Fibroblast of skin of scalp (primary cell): ENCODE data around the gene CYP2J2. TPM values are rescaled to one million over a fixed set of nuclear protein-coding genes. Genes with fewer than 3 reads are reported as not detected.
"Not testable (repeated sequence)": the region's sequence is repeated elsewhere in the genome, so short reads cannot be mapped to it uniquely, and the experiment has no call there.

Source experiments
- DNase-seq: peaks from one replicate; pipeline ENCODE4 v3.0.0-alpha.2; 2013
- polyA plus RNA-seq, 2 experiments: library from polyadenylated mRNA; unstranded; fragments of 120-200 nt; gene quantifications; one replicate each; pipeline ENCODE4 v1.2.1, GENCODE V29; 2013; ENCODE audit not compliant: insufficient read length in 2 of 2

The CYP2J2 gene
- polyA plus RNA-seq (2013, experiment 1 of 2; ENCODE audit: insufficient read length), result 0.28 TPM
- polyA plus RNA-seq (2013, experiment 2 of 2; ENCODE audit: insufficient read length), result 2.2 TPM

- DNase-seq, result peak; percentile 44
Observed at GRCh38 chr1:59926381-59927123, at the start of gene CYP2J2. CYP2J2 (minus strand) TSS chr1:59926773; CDS start chr1:59926746, 27 bp downstream.

GRCh38 chr1:59973719-59974118 is 47.1 kb upstream of the CYP2J2 start:
- no peak for DNase-seq

GRCh38 chr1:59972216-59972927 is 45.8 kb upstream of the CYP2J2 start:
- DNase-seq, result peak; percentile 47

- peak; percentile 75 for DNase-seq
Observed at GRCh38 chr1:59971464-59971911, 44.9 kb upstream of the CYP2J2 start.

GRCh38 chr1:59969542-59970175 is 43.1 kb upstream of the CYP2J2 start:
- not testable (repeated sequence) for DNase-seq

GRCh38 chr1:59968746-59969145 is 42.2 kb upstream of the CYP2J2 start:
- DNase-seq, result not testable (repeated sequence)

GRCh38 chr1:59967780-59968179 is 41.2 kb upstream of the CYP2J2 start:
- DNase-seq, result no peak

- peak; percentile 29 for DNase-seq
Observed at GRCh38 chr1:59967141-59967697, 40.6 kb upstream of the CYP2J2 start.

- peak; percentile 49 for DNase-seq
Observed at GRCh38 chr1:59952065-59952464, 25.5 kb upstream of the CYP2J2 start.

GRCh38 chr1:59949648-59950047 is 23.1 kb upstream of the CYP2J2 start:
- no peak for DNase-seq

- no peak for DNase-seq
Observed at GRCh38 chr1:59948990-59949389, 22.4 kb upstream of the CYP2J2 start.

GRCh38 chr1:59947047-59947938 is 20.7 kb upstream of the CYP2J2 start:
- DNase-seq, result peak; percentile 63

- DNase-seq, result no peak
Observed at GRCh38 chr1:59945790-59946189, 19.2 kb upstream of the CYP2J2 start.

GRCh38 chr1:59939393-59939792 is 12.8 kb upstream of the CYP2J2 start:
- DNase-seq, result no peak

- DNase-seq, result no peak
Observed at GRCh38 chr1:59937636-59938210, 11.2 kb upstream of the CYP2J2 start.

- DNase-seq, result no peak
Observed at GRCh38 chr1:59936358-59936821, 9.8 kb upstream of the CYP2J2 start.

GRCh38 chr1:59928996-59929395 is 2.4 kb upstream of the CYP2J2 start:
- no peak for DNase-seq

- no peak for DNase-seq
Observed at GRCh38 chr1:59927213-59927612, 640 bp upstream of the CYP2J2 start.

- DNase-seq, result no peak
Observed at GRCh38 chr1:59924653-59925052, 1.9 kb downstream of the CYP2J2 start.

- DNase-seq, result not testable (repeated sequence)
Observed at GRCh38 chr1:59921258-59921899, 5.2 kb downstream of the CYP2J2 start.

GRCh38 chr1:59919746-59920145 is 6.8 kb downstream of the CYP2J2 start:
- DNase-seq, result no peak
